HepG2 (cell line): ENCODE results near the gene ILDR2. TPM values are rescaled to one million over a fixed set of nuclear protein-coding genes. Genes with fewer than 3 reads are reported as not detected.
A peak's percentile ranks its signal among the peaks of the same experiment; 100 is the strongest.

Experiments used
- AGO2 ChIP-seq: fragments of 200-400 bp; formaldehyde crosslinking; optimal IDR thresholded peaks from 2 replicates; pipeline ENCODE3; 2017; ENCODE audit warnings: mild to moderate bottlenecking, low read depth, low read length, moderate library complexity
- ASH2L ChIP-seq: fragments of 300-600, 200-600 bp; sonication (generic); IDR thresholded peaks from 2 replicates; pipeline ENCODE4 v1.7.0; 2017; ENCODE audit warnings: low read depth, mild to moderate bottlenecking, moderate library complexity, mixed read lengths, low read length; ENCODE audit not compliant: insufficient read length
- BORCS8-MEF2B ChIP-seq: sonication (generic); formaldehyde crosslinking; IDR thresholded peaks from 2 replicates; pipeline ENCODE4 v1.8.0; 2022; ENCODE audit warnings: mild to moderate bottlenecking, missing genetic modification reagents
- CBX2 ChIP-seq, 2 experiments: fragments of 200-600 bp in 1 of 2; sonication (generic); formaldehyde crosslinking in 1 of 2; IDR thresholded peaks; 2 replicates each; pipeline versions ENCODE4 v1.7.0 to v1.8.1; 2018 to 2022; ENCODE audit warnings: low read depth in 2 of 2, low read length in 1 of 2, mild to moderate bottlenecking in 1 of 2, missing genetic modification reagents in 1 of 2
- FOSL1 ChIP-seq: sonication (generic); formaldehyde crosslinking; IDR thresholded peaks from 2 replicates; pipeline ENCODE4 v1.9.0; 2021; ENCODE audit warnings: missing genetic modification reagents, borderline replicate concordance
- HDAC1 ChIP-seq: sonication (generic); formaldehyde crosslinking; IDR thresholded peaks from 2 replicates; pipeline ENCODE4 v1.5.1; 2020; ENCODE audit warnings: mild to moderate bottlenecking, missing genetic modification reagents
- NR2C2 ChIP-seq: sonication (generic); formaldehyde crosslinking; IDR thresholded peaks from 2 replicates; pipeline ENCODE4 v1.4.0; 2020; ENCODE audit warnings: missing genetic modification reagents, mild to moderate bottlenecking, moderate library complexity, borderline replicate concordance
- PPARG ChIP-seq: conservative IDR thresholded peaks from 2 replicates; pipeline ENCODE4 v1.6.1; 2016; ENCODE audit warnings: missing biosample characterization, missing genetic modification reagents
- ZFP41 ChIP-seq: sonication (generic); formaldehyde crosslinking; IDR thresholded peaks from 2 replicates; pipeline ENCODE4 v1.4.0; 2020; ENCODE audit warnings: mild to moderate bottlenecking, missing genetic modification reagents, borderline replicate concordance
- ZNF264 ChIP-seq: sonication (generic); formaldehyde crosslinking; IDR thresholded peaks from 2 replicates; pipeline ENCODE4 v1.4.0; 2020; ENCODE audit warnings: missing genetic modification reagents
- ZNF543 ChIP-seq: sonication (generic); formaldehyde crosslinking; IDR thresholded peaks from 2 replicates; pipeline ENCODE4 v1.4.0; 2020; ENCODE audit warnings: mild to moderate bottlenecking, missing genetic modification reagents
- ZNF605 ChIP-seq: sonication (generic); formaldehyde crosslinking; IDR thresholded peaks from 2 replicates; pipeline ENCODE4 v1.8.0; 2022; ENCODE audit warnings: mild to moderate bottlenecking, missing genetic modification reagents
- polyA plus RNA-seq, 8 experiments: library from polyadenylated mRNA; depleted of rRNA in 3 of 8; stranded (reverse) in 7 of 8; unstranded in 1 of 8; fragments of >200 nt; fragmentation: Illumina TruSeq in 4 of 8; extraction: Trizol in 4 of 8; gene quantifications; 2 replicates each; pipeline versions ENCODE4 v1.2.1 to v1.2.3, GENCODE V29; 2011 to 2016; ENCODE audit warnings: low read depth in 4 of 8, missing spikeins in 1 of 8, mixed read lengths in 1 of 8; ENCODE audit not compliant: insufficient read depth in 1 of 8
- total RNA-seq, 5 experiments: library from RNA; depleted of rRNA; stranded (reverse); fragments of >200 nt; fragmentation: Illumina TruSeq; extraction: Trizol; gene quantifications; 2 replicates each; pipeline ENCODE4 v1.2.3, GENCODE V29; 2016; ENCODE audit warnings: low read depth in 1 of 5
- TF ChIP-seq, protein P1 (sequence below): sonication (generic); formaldehyde crosslinking; conservative IDR thresholded peaks from 2 replicates; pipeline ENCODE4 v1.8.0; 2022; ENCODE audit warnings: missing genetic modification reagents
- TF ChIP-seq, protein P2 (sequence below): sonication (generic); formaldehyde crosslinking; IDR thresholded peaks from 2 replicates; pipeline ENCODE4 v1.9.0; 2022; ENCODE audit warnings: missing genetic modification reagents, mild to moderate bottlenecking, borderline replicate concordance
- TF ChIP-seq, protein P3 (sequence below): sonication (generic); formaldehyde crosslinking; IDR thresholded peaks from 2 replicates; pipeline ENCODE4 v1.9.0; 2021; ENCODE audit warnings: mild to moderate bottlenecking, missing genetic modification reagents
- TF ChIP-seq, protein P4 (sequence below): sonication (generic); formaldehyde crosslinking; IDR thresholded peaks from 2 replicates; pipeline ENCODE4 v1.5.0; 2020; ENCODE audit warnings: missing genetic modification reagents, mild to moderate bottlenecking, borderline replicate concordance

ILDR2 gene
- total and polyA plus RNA-seq, 2 of the 13 experiments (the other 11 are each of a cell fraction or from before 2014, with no cell fraction given), result 0.04 TPM; not detected in 1

DNA sequence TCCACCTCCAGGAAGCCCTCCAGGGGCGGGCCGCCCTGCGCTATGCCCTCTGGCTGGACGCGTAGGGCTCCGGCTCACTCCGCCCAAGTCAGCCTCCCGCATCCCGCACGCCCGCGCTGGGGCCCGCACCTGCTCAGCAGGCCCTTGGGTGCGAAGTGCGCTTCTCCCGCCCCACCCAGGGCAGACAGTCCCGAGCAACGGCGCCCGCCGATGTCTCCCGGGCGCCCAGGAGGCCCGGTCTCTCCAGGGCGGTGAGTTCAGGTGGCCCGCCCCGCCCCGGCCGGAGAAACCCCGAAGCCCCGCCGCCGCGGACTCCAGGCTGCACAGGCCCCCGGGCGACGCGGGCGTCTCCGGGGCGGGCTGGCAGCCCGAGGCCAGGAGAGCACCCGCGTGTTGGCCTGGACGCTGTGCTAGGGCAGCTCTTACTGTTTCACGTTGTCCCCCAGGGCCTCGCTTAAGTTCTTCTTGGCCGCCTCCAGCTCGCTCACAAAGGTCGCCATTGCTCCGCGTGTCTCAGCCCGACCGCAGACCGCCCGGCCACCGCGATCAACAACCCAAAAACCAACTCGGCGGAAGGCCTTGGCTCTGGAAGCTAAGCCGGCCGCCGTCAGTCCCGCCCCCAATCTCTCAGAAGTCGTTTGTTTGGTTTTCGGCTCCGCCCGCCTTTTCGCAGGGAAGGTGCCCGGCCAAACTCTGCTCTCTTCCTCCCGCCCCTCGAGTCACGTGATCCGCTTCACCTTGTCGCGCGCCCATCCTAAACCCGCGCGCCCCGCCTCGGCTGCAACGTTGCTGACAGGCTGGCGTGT lies 99.4 kb downstream of the ILDR2 start, which contains the start of gene TADA1 (continued):
- no peak for TF ChIP-seq CBX2 (IDR thresholded peaks at IDR 0.05; ENCODE audit: low read depth, low read length)
- TF ChIP-seq CBX2 (CRISPR knock-in tag; IDR thresholded peaks at IDR 0.05; ENCODE audit: low read depth), result no peak
- no peak for TF ChIP-seq FOSL1
- TF ChIP-seq ZFP41, result peak; percentile 42; the same call in 1 of the 2 replicates
- TF ChIP-seq, protein P1, sequence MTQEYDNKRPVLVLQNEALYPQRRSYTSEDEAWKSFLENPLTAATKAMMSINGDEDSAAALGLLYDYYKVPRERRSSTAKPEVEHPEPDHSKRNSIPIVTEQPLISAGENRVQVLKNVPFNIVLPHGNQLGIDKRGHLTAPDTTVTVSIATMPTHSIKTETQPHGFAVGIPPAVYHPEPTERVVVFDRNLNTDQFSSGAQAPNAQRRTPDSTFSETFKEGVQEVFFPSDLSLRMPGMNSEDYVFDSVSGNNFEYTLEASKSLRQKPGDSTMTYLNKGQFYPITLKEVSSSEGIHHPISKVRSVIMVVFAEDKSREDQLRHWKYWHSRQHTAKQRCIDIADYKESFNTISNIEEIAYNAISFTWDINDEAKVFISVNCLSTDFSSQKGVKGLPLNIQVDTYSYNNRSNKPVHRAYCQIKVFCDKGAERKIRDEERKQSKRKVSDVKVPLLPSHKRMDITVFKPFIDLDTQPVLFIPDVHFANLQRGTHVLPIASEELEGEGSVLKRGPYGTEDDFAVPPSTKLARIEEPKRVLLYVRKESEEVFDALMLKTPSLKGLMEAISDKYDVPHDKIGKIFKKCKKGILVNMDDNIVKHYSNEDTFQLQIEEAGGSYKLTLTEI, result no peak
- peak; percentile 42; the same call in 1 of the 2 replicates for TF ChIP-seq NR2C2 (CRISPR knock-in tag)
- TF ChIP-seq, protein P2, sequence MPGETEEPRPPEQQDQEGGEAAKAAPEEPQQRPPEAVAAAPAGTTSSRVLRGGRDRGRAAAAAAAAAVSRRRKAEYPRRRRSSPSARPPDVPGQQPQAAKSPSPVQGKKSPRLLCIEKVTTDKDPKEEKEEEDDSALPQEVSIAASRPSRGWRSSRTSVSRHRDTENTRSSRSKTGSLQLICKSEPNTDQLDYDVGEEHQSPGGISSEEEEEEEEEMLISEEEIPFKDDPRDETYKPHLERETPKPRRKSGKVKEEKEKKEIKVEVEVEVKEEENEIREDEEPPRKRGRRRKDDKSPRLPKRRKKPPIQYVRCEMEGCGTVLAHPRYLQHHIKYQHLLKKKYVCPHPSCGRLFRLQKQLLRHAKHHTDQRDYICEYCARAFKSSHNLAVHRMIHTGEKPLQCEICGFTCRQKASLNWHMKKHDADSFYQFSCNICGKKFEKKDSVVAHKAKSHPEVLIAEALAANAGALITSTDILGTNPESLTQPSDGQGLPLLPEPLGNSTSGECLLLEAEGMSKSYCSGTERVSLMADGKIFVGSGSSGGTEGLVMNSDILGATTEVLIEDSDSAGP, result peak; percentile 85; the same call in 1 of the 2 replicates
- TF ChIP-seq BORCS8-MEF2B (CRISPR knock-in tag), result no peak
- no peak for TF ChIP-seq PPARG
- TF ChIP-seq ZNF543 (CRISPR knock-in tag), result peak; percentile 51; the same call in 1 of the 2 replicates
- TF ChIP-seq, protein P3, sequence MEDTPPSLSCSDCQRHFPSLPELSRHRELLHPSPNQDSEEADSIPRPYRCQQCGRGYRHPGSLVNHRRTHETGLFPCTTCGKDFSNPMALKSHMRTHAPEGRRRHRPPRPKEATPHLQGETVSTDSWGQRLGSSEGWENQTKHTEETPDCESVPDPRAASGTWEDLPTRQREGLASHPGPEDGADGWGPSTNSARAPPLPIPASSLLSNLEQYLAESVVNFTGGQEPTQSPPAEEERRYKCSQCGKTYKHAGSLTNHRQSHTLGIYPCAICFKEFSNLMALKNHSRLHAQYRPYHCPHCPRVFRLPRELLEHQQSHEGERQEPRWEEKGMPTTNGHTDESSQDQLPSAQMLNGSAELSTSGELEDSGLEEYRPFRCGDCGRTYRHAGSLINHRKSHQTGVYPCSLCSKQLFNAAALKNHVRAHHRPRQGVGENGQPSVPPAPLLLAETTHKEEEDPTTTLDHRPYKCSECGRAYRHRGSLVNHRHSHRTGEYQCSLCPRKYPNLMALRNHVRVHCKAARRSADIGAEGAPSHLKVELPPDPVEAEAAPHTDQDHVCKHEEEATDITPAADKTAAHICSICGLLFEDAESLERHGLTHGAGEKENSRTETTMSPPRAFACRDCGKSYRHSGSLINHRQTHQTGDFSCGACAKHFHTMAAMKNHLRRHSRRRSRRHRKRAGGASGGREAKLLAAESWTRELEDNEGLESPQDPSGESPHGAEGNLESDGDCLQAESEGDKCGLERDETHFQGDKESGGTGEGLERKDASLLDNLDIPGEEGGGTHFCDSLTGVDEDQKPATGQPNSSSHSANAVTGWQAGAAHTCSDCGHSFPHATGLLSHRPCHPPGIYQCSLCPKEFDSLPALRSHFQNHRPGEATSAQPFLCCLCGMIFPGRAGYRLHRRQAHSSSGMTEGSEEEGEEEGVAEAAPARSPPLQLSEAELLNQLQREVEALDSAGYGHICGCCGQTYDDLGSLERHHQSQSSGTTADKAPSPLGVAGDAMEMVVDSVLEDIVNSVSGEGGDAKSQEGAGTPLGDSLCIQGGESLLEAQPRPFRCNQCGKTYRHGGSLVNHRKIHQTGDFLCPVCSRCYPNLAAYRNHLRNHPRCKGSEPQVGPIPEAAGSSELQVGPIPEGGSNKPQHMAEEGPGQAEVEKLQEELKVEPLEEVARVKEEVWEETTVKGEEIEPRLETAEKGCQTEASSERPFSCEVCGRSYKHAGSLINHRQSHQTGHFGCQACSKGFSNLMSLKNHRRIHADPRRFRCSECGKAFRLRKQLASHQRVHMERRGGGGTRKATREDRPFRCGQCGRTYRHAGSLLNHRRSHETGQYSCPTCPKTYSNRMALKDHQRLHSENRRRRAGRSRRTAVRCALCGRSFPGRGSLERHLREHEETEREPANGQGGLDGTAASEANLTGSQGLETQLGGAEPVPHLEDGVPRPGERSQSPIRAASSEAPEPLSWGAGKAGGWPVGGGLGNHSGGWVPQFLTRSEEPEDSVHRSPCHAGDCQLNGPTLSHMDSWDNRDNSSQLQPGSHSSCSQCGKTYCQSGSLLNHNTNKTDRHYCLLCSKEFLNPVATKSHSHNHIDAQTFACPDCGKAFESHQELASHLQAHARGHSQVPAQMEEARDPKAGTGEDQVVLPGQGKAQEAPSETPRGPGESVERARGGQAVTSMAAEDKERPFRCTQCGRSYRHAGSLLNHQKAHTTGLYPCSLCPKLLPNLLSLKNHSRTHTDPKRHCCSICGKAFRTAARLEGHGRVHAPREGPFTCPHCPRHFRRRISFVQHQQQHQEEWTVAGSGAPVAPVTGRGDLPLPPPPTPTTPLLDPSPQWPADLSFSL (CRISPR knock-in tag), result no peak
- peak; percentile 92 for TF ChIP-seq ASH2L
- no peak for TF ChIP-seq ZNF264 (CRISPR knock-in tag)
- peak; percentile 69 for TF ChIP-seq AGO2
- peak; percentile 68 for TF ChIP-seq HDAC1 (CRISPR knock-in tag)
- peak; percentile 64 for TF ChIP-seq ZNF605
- TF ChIP-seq, protein P4, sequence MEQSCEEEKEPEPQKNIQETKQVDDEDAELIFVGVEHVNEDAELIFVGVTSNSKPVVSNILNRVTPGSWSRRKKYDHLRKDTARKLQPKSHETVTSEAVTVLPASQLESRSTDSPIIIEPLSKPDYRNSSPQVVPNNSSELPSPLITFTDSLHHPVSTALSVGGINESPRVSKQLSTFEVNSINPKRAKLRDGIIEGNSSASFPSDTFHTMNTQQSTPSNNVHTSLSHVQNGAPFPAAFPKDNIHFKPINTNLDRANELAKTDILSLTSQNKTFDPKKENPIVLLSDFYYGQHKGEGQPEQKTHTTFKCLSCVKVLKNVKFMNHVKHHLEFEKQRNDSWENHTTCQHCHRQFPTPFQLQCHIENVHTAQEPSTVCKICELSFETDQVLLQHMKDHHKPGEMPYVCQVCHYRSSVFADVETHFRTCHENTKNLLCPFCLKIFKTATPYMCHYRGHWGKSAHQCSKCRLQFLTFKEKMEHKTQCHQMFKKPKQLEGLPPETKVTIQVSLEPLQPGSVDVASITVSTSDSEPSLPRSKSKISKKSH (CRISPR knock-in tag), result no peak
